Neural cell (in vitro differentiated cells): Measurements from ENCODE around the gene INPP5A. TPM values are rescaled to one million over a fixed set of nuclear protein-coding genes. Genes with fewer than 3 reads are reported as not detected.

Source experiments
- H2AFZ ChIP-seq: fragments of 200-600, 300-800 bp; sonication (generic), shearing (Covaris generic); 2 replicates; pipeline ENCODE4 v1.6.0; 2014; ENCODE audit warnings: low read depth, mild to moderate bottlenecking, antibody characterized with exemption, low read length, moderate library complexity
- H3F3A ChIP-seq: fragments of 200-600 bp; shearing (Covaris generic); 2 replicates; pipeline ENCODE4 v1.6.1; 2016; ENCODE audit warnings: mild to moderate bottlenecking, moderate library complexity, mixed read lengths, antibody characterized with exemption, low read length; ENCODE audit not compliant: insufficient read depth, poor library complexity, severe bottlenecking
- H3K27ac ChIP-seq: fragments of 200-600, 300-800 bp; sonication (generic), shearing (Covaris generic); 2 replicates; pipeline ENCODE4 v1.5.1; 2014; ENCODE audit warnings: mild to moderate bottlenecking, low read length, moderate library complexity
- H3K27me3 ChIP-seq: fragments of 300-800, 200-600 bp; sonication (generic), shearing (Covaris generic); 2 replicates; pipeline ENCODE4 v1.6.0; 2014; ENCODE audit warnings: mild to moderate bottlenecking, low read depth, low read length, moderate library complexity; ENCODE audit not compliant: insufficient read depth
- H3K36me3 ChIP-seq: fragments of 300-800, 200-600 bp; sonication (generic), shearing (Covaris generic); 2 replicates; pipeline ENCODE4 v1.5.1; 2014; ENCODE audit warnings: mild to moderate bottlenecking, antibody characterized with exemption, low read length, moderate library complexity; ENCODE audit not compliant: insufficient read depth
- H3K4me2 ChIP-seq: fragments of 300-800, 200-600 bp; sonication (generic), shearing (Covaris generic); 2 replicates; pipeline ENCODE4 v1.6.0; 2014; ENCODE audit warnings: mild to moderate bottlenecking, low read length
- H3K4me3 ChIP-seq: fragments of 300-800, 200-600 bp; sonication (generic), shearing (Covaris generic); 2 replicates; pipeline ENCODE4 v1.5.1; 2014; ENCODE audit warnings: mild to moderate bottlenecking, low read length, moderate library complexity
- H3K79me2 ChIP-seq: fragments of 200-600 bp; shearing (Covaris generic); replicated peaks from 2 replicates; pipeline ENCODE4 v1.6.0; 2014; ENCODE audit warnings: mild to moderate bottlenecking, low read length, moderate library complexity; ENCODE audit not compliant: insufficient read depth
- H3K9ac ChIP-seq: fragments of 300-800, 200-600 bp; sonication (generic), shearing (Covaris generic); 2 replicates; pipeline ENCODE4 v1.6.1; 2016; ENCODE audit warnings: mild to moderate bottlenecking, low read length, mixed read lengths
- H3K9me2 ChIP-seq: fragments of 200-600 bp; shearing (Covaris generic); 2 replicates; pipeline ENCODE4 v1.6.1; 2016; ENCODE audit warnings: mild to moderate bottlenecking, low read length, mixed read lengths; ENCODE audit not compliant: insufficient read depth
- H3K9me3 ChIP-seq: fragments of 200-600, 300-800 bp; sonication (generic), shearing (Covaris generic); 2 replicates; pipeline ENCODE4 v1.6.1; 2016; ENCODE audit warnings: mild to moderate bottlenecking, mixed run types, low read length, moderate library complexity, mixed read lengths
- H4K20me1 ChIP-seq: fragments of 200-600 bp; shearing (Covaris generic); 2 replicates; pipeline ENCODE4 v1.6.1; 2016; ENCODE audit warnings: mild to moderate bottlenecking, mixed run types; ENCODE audit not compliant: insufficient read depth
- CTCF ChIP-seq: fragments of 450-650 bp; IDR thresholded peaks from 2 replicates; pipeline ENCODE4 v1.5.1; 2014; ENCODE audit warnings: antibody characterized with exemption, mild to moderate bottlenecking, moderate library complexity; ENCODE audit not compliant: poor library complexity, severe bottlenecking
- EP300 ChIP-seq: fragments of 450-650 bp; conservative IDR thresholded peaks from 2 replicates; pipeline ENCODE4 v1.6.1; 2014; ENCODE audit warnings: antibody characterized with exemption, mild to moderate bottlenecking, moderate library complexity; ENCODE audit not compliant: poor library complexity, severe bottlenecking
- EZH2 ChIP-seq: fragments of 200-600, 300-800 bp; shearing (Covaris generic), sonication (generic); IDR thresholded peaks from 2 replicates; pipeline ENCODE4 v1.6.1; 2014; ENCODE audit warnings: antibody characterized with exemption, low read length, borderline replicate concordance, mild to moderate bottlenecking; ENCODE audit not compliant: insufficient read depth, poor library complexity, severe bottlenecking
- MXI1 ChIP-seq: fragments of 450-650 bp; conservative IDR thresholded peaks from 2 replicates; pipeline ENCODE4 v1.6.1; 2014; ENCODE audit warnings: antibody characterized with exemption, mild to moderate bottlenecking; ENCODE audit not compliant: poor library complexity, severe bottlenecking
- POLR2AphosphoS5 ChIP-seq: IDR thresholded peaks from 2 replicates; pipeline ENCODE4 v1.6.1; 2012
- RAD21 ChIP-seq: fragments of 450-650 bp; conservative IDR thresholded peaks from 2 replicates; pipeline ENCODE4 v1.6.1; 2014; ENCODE audit warnings: antibody characterized with exemption, mild to moderate bottlenecking, moderate library complexity
- REST ChIP-seq: IDR thresholded peaks from 2 replicates; pipeline ENCODE4 v1.6.1; 2012; ENCODE audit warnings: borderline replicate concordance
- SMC3 ChIP-seq: fragments of 450-650 bp; conservative IDR thresholded peaks from 2 replicates; pipeline ENCODE4 v1.6.1; 2014; ENCODE audit warnings: antibody characterized with exemption, mild to moderate bottlenecking, moderate library complexity; ENCODE audit not compliant: poor library complexity
- TAF1 ChIP-seq: IDR thresholded peaks from 2 replicates; pipeline ENCODE4 v1.6.1; 2012; ENCODE audit warnings: low read depth
- polyA plus RNA-seq: library from polyadenylated mRNA; depleted of rRNA; stranded (reverse); fragments of >200 nt; gene quantifications from 2 replicates; pipeline ENCODE4 v1.2.3, GENCODE V29; 2014

The INPP5A gene
- polyA plus RNA-seq, 1 donor from 2014 or later: 48.8 TPM

GRCh38 chr10:132645247-132645530 is 107.6 kb downstream of the INPP5A start:
- Histone ChIP-seq H3K27me3 (no peaks in the 10 kb centered on the region), H3K36me3 (no peaks in the 10 kb centered on the region), H4K20me1 (no peaks in the 10 kb centered on the region), H3K9ac (no peak overlapping the region), H3K27ac (no peak overlapping the region), H3F3A (no peaks in the 10 kb centered on the region), H3K79me2 (no peaks in the 10 kb centered on the region), H2AFZ (no peak overlapping the region), H3K9me3 (no peaks in the 10 kb centered on the region), H3K9me2 (no peaks in the 10 kb centered on the region), H3K4me3 (no peak overlapping the region), H3K4me2 (no peak overlapping the region)
- no peak for TF ChIP-seq EZH2
- TF ChIP-seq EP300: no peak
- TF ChIP-seq REST: no peak
- no peak for TF ChIP-seq MXI1
- no peak for TF ChIP-seq SMC3
- no peak for TF ChIP-seq TAF1
- no peak for TF ChIP-seq RAD21
- no peak for TF ChIP-seq CTCF
- TF ChIP-seq POLR2AphosphoS5: no peak

GRCh38 chr10:132645630-132646442 is 108.2 kb downstream of the INPP5A start:
- Histone ChIP-seq H2AFZ (no peak overlapping the region), H3K4me3 (no peak overlapping the region), H3K9me2 (no peaks in the 10 kb centered on the region), H3K36me3 (no peaks in the 10 kb centered on the region), H3K9ac (no peak overlapping the region), H4K20me1 (no peaks in the 10 kb centered on the region), H3K79me2 (no peaks in the 10 kb centered on the region), H3K9me3 (no peaks in the 10 kb centered on the region), H3K27ac (no peak overlapping the region), H3F3A (no peaks in the 10 kb centered on the region), H3K27me3 (no peaks in the 10 kb centered on the region), H3K4me2 (no peak overlapping the region)
- TF ChIP-seq EZH2 (no peak), SMC3 (no peak), REST (no peak)
